ENCODE results near the gene FOXP1.

GRCh38 chr3:71219744-71220638 is 363.5 kb downstream of the FOXP1 start:
- TF ChIP-seq EZH2 (IDR thresholded peaks at IDR 0.05; ENCODE audit: insufficient read depth, poor library complexity, severe bottlenecking), result no peak
- TF ChIP-seq EZH2phosphoT487 (IDR thresholded peaks at IDR 0.05; ENCODE audit: insufficient read depth, low read depth), result no peak
